Measurements from ENCODE around the gene MAGI1.

DNA sequence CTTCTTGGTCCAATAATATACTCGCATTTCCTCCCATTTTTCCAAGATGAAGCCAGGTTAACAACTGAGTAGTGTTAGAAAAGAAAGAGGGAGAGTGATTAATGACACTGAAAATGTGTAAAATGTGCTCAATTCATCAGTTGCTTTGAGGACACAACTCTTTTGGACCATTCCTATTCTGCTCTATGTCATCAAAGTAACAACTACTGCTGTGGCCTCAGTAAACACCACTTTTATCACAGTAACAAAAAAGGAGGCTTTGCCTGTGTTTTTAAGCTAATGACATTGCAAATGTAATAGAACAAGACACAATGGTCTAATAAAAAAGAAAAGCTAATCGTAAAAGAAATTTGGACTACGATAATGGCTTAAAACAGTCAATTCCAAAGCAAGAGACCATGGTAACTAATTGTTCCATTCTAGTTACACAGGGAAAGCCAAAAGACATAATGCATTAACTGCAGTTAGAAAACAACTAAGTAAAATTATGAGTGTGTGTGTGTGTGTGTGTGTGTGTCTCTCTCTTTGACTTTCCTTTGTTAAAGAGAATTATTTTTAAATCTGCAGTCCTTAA lies 221.1 kb downstream of the MAGI1 start:
- no peak for TF ChIP-seq EZH2phosphoT487 (IDR thresholded peaks at IDR 0.05; ENCODE audit: borderline replicate concordance)
- TF ChIP-seq, protein P1, sequence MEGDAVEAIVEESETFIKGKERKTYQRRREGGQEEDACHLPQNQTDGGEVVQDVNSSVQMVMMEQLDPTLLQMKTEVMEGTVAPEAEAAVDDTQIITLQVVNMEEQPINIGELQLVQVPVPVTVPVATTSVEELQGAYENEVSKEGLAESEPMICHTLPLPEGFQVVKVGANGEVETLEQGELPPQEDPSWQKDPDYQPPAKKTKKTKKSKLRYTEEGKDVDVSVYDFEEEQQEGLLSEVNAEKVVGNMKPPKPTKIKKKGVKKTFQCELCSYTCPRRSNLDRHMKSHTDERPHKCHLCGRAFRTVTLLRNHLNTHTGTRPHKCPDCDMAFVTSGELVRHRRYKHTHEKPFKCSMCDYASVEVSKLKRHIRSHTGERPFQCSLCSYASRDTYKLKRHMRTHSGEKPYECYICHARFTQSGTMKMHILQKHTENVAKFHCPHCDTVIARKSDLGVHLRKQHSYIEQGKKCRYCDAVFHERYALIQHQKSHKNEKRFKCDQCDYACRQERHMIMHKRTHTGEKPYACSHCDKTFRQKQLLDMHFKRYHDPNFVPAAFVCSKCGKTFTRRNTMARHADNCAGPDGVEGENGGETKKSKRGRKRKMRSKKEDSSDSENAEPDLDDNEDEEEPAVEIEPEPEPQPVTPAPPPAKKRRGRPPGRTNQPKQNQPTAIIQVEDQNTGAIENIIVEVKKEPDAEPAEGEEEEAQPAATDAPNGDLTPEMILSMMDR (conservative IDR thresholded peaks at IDR 0.05; ENCODE audit: low read length): no peak

All from Loucy (cell line).